Tibial nerve (tissue), 4 donors: ENCODE data around the gene INF2.

ENCODE experiments used
- EP300 ChIP-seq, 2 donors: sonication (generic); formaldehyde crosslinking; IDR thresholded peaks; one replicate each; pipeline ENCODE4 v1.6.1; 2017; ENCODE audit warnings: antibody characterized with exemption in 2 of 2, mild to moderate bottlenecking in 1 of 2
- POLR2A ChIP-seq, 2 donors: fragments of 450-650 bp; IDR thresholded peaks; one replicate each; pipeline ENCODE4 v1.6.1; 2017; ENCODE audit warnings: antibody characterized with exemption in 2 of 2, mild to moderate bottlenecking in 2 of 2, moderate library complexity in 2 of 2
- TF ChIP-seq, protein P1 (sequence below), 5 experiments: fragments of 200-600 bp in 3 of 5; fragments of 450-650 bp in 2 of 5; sonication (generic) in 3 of 5; IDR thresholded peaks; one replicate each; pipeline ENCODE4 v1.5.1; 2016 to 2019; ENCODE audit warnings: antibody characterized with exemption in 5 of 5, mild to moderate bottlenecking in 3 of 5, moderate library complexity in 2 of 5

DNA sequence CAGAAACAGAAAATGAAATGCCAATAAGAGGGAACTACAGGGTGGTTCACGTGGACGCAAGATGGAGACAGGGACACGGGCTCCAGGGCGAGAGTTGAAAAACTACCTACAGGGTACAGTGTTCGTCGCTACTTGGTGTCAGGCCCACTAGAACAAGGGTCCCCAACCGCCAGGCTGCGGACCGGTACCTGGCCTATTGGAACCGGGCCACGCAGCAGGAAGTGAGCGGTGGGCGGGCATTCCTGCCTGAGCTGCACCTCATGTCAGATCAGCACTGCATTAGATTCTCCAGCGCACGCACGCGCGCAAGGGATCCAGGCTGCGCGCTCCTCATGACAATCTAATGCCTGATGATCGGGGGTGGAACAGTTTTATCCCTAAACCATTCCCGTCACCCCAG is 14.8 kb downstream of the INF2 start:
- TF ChIP-seq, protein P1, sequence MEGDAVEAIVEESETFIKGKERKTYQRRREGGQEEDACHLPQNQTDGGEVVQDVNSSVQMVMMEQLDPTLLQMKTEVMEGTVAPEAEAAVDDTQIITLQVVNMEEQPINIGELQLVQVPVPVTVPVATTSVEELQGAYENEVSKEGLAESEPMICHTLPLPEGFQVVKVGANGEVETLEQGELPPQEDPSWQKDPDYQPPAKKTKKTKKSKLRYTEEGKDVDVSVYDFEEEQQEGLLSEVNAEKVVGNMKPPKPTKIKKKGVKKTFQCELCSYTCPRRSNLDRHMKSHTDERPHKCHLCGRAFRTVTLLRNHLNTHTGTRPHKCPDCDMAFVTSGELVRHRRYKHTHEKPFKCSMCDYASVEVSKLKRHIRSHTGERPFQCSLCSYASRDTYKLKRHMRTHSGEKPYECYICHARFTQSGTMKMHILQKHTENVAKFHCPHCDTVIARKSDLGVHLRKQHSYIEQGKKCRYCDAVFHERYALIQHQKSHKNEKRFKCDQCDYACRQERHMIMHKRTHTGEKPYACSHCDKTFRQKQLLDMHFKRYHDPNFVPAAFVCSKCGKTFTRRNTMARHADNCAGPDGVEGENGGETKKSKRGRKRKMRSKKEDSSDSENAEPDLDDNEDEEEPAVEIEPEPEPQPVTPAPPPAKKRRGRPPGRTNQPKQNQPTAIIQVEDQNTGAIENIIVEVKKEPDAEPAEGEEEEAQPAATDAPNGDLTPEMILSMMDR (IDR thresholded peaks at IDR 0.05), result no peak
- TF ChIP-seq POLR2A (IDR thresholded peaks at IDR 0.05), result no peak
- TF ChIP-seq EP300 (IDR thresholded peaks at IDR 0.05), result no peak
